ENCODE results near the gene FBXO42.
"Not testable (repeated sequence)": the region's sequence is repeated elsewhere in the genome, so short reads cannot be mapped to it uniquely, and the experiment has no call there.

Gene FBXO42

GRCh38 chr1:16242556-16243214, 109.6 kb downstream of the FBXO42 start:
- no peak for DNase-seq (ENCODE audit: low read depth)

GRCh38 chr1:16241221-16241708, 111.0 kb downstream of the FBXO42 start:
- no peak for DNase-seq (ENCODE audit: low read depth)

GRCh38 chr1:16239972-16240491, 112.2 kb downstream of the FBXO42 start:
- DNase-seq (ENCODE audit: low read depth): no peak

GRCh38 chr1:16237343-16237830, 114.9 kb downstream of the FBXO42 start:
- no peak for DNase-seq (ENCODE audit: low read depth)

GRCh38 chr1:16236511-16237342, 115.6 kb downstream of the FBXO42 start, which contains the start of gene CPLANE2:
Gene CPLANE2, minus strand, starts transcription at chr1:16237183. Its CDS starts 441 bp downstream, at chr1:16236742.
- DNase-seq (ENCODE audit: low read depth): peak; percentile 63

- DNase-seq (ENCODE audit: low read depth): no peak
These were observed 116.3 kb downstream of the FBXO42 start for GRCh38 chr1:16235944-16236510.

- DNase-seq (ENCODE audit: low read depth): no peak
These were observed 116.9 kb downstream of the FBXO42 start for GRCh38 chr1:16235347-16235746.

GRCh38 chr1:16233431-16233830, 118.8 kb downstream of the FBXO42 start:
- no peak for DNase-seq (ENCODE audit: low read depth)

GRCh38 chr1:16232316-16232710, 120.0 kb downstream of the FBXO42 start:
- no peak for DNase-seq (ENCODE audit: low read depth)

- no peak for DNase-seq (ENCODE audit: low read depth)
These were observed 120.7 kb downstream of the FBXO42 start for GRCh38 chr1:16231331-16232315.

- DNase-seq (ENCODE audit: low read depth): no peak
These were observed 121.5 kb downstream of the FBXO42 start for GRCh38 chr1:16230744-16231143.

- no peak for DNase-seq (ENCODE audit: low read depth)
These were observed 122.1 kb downstream of the FBXO42 start for GRCh38 chr1:16229976-16230740.

- DNase-seq (ENCODE audit: low read depth): no peak
These were observed 125.6 kb downstream of the FBXO42 start for GRCh38 chr1:16226490-16227179.

- no peak for DNase-seq (ENCODE audit: low read depth)
These were observed 126.2 kb downstream of the FBXO42 start for GRCh38 chr1:16226129-16226489.

GRCh38 chr1:16224472-16224871, 127.8 kb downstream of the FBXO42 start:
- no peak for DNase-seq (ENCODE audit: low read depth)

GRCh38 chr1:16222716-16223115, 129.6 kb downstream of the FBXO42 start:
- DNase-seq (ENCODE audit: low read depth): not testable (repeated sequence)

GRCh38 chr1:16221499-16221898, 130.8 kb downstream of the FBXO42 start:
- DNase-seq (ENCODE audit: low read depth): no peak

- DNase-seq (ENCODE audit: low read depth): no peak
These were observed 132.2 kb downstream of the FBXO42 start for GRCh38 chr1:16219968-16220500.

- no peak for DNase-seq (ENCODE audit: low read depth)
These were observed 133.6 kb downstream of the FBXO42 start for GRCh38 chr1:16218674-16219071.

Measured in HS-5 (cell line).